ENCODE results near the gene STK4. TPM values are rescaled to one million over a fixed set of nuclear protein-coding genes. Genes with fewer than 3 reads are reported as not detected.
A peak's percentile ranks its signal among the peaks of the same experiment; 100 is the strongest.

The STK4 gene
- total RNA-seq, 1 donor = 35.8 TPM

- no peak for TF ChIP-seq CTCF (IDR thresholded peaks at IDR 0.05; ENCODE audit: insufficient read depth, low read depth, low read length)
- no peak overlapping the region for H3K4me3 ChIP-seq (ENCODE audit: low read depth, low read length)
- no peak for DNase-seq (ENCODE audit: low read depth)
Observed at GRCh38 chr20:45073221-45073620, 106.9 kb downstream of the STK4 start.

DNA sequence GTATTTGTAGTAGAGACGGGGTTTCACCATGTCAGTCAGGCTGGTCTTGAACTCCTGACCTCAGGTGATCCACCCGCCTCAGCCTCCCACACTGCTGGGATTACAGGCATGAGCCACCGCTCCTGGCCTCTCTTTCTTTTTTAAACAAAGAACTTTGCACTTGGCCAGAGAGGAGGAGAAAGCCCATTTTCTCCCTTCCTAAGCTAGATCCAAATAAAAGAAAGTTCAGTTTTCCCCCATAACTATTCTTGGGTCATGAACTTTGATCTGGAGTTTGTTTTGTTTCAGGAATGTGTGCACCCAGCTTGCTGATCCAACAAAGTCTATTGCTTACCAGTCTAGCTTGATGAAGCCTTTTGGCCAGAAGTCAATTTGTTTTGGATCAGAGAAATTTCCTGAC lies 111.2 kb downstream of the STK4 start:
- no peak for TF ChIP-seq CTCF (IDR thresholded peaks at IDR 0.05; ENCODE audit: insufficient read depth, low read depth, low read length)
- H3K4me3 ChIP-seq (ENCODE audit: low read depth, low read length) = no peak overlapping the region
- DNase-seq (ENCODE audit: low read depth) = no peak

- TF ChIP-seq CTCF (IDR thresholded peaks at IDR 0.05; ENCODE audit: insufficient read depth, low read depth, low read length) = peak; percentile 63
- DNase-seq (ENCODE audit: low read depth) = no peak
- H3K4me3 ChIP-seq (ENCODE audit: low read depth, low read length) = no peak overlapping the region
Observed at GRCh38 chr20:45080867-45081624, 114.7 kb downstream of the STK4 start.

DNA sequence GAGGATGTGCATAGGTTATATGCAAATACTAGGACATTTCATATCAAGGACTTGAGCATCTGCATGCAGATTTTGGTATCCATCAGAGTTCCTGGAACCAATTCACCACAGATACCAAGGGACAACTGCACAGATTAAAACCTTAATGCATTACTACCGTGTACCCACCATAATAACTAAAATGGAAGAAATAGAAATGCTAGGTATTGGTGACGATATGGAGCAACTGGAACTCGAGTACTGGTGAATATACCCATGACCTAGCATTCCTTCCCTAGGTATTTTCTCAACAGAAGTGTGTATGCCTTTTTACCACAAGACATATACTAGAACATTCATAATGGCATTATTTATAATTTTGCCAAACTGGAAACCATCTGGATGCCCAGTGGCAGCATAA lies 116.2 kb downstream of the STK4 start:
- TF ChIP-seq CTCF (IDR thresholded peaks at IDR 0.05; ENCODE audit: insufficient read depth, low read depth, low read length) = no peak
- H3K4me3 ChIP-seq (ENCODE audit: low read depth, low read length) = no peak overlapping the region
- no peak for DNase-seq (ENCODE audit: low read depth)

- DNase-seq (ENCODE audit: low read depth) = no peak
- TF ChIP-seq CTCF (IDR thresholded peaks at IDR 0.05; ENCODE audit: insufficient read depth, low read depth, low read length) = no peak
- H3K4me3 ChIP-seq (ENCODE audit: low read depth, low read length) = no peak overlapping the region
Observed at GRCh38 chr20:45083127-45083526, 116.8 kb downstream of the STK4 start.

- no peak for DNase-seq (ENCODE audit: low read depth)
- no peak overlapping the region for H3K4me3 ChIP-seq (ENCODE audit: low read depth, low read length)
- TF ChIP-seq CTCF (IDR thresholded peaks at IDR 0.05; ENCODE audit: insufficient read depth, low read depth, low read length) = no peak
Observed at GRCh38 chr20:45085289-45085688, 119.0 kb downstream of the STK4 start.

- no peak for TF ChIP-seq CTCF (IDR thresholded peaks at IDR 0.05; ENCODE audit: insufficient read depth, low read depth, low read length)
- H3K4me3 ChIP-seq (ENCODE audit: low read depth, low read length) = no peak overlapping the region
- no peak for DNase-seq (ENCODE audit: low read depth)
Observed at GRCh38 chr20:45085867-45086266, 119.6 kb downstream of the STK4 start.
